GM12864 (cell line): Measurements from ENCODE around the gene NXF2.
"Not testable (repeated sequence)": the region's sequence is repeated elsewhere in the genome, so short reads cannot be mapped to it uniquely, and the experiment has no call there.

Experiments
- DNase-seq: peaks from one replicate; pipeline ENCODE4 v3.0.0-alpha.2; 2011; ENCODE audit warnings: low read depth
- H3K4me3 ChIP-seq: 2 replicates; pipeline ENCODE4 v1.5.1; 2011; ENCODE audit warnings: mild to moderate bottlenecking, low read depth, low read length, control low read depth
- CTCF ChIP-seq: IDR thresholded peaks from 2 replicates; pipeline ENCODE4 v1.5.1; 2011; ENCODE audit warnings: low read depth, mild to moderate bottlenecking, moderate library complexity, low read length, control low read depth, inconsistent platforms; ENCODE audit errors: missing control alignments

Gene NXF2, protein sequence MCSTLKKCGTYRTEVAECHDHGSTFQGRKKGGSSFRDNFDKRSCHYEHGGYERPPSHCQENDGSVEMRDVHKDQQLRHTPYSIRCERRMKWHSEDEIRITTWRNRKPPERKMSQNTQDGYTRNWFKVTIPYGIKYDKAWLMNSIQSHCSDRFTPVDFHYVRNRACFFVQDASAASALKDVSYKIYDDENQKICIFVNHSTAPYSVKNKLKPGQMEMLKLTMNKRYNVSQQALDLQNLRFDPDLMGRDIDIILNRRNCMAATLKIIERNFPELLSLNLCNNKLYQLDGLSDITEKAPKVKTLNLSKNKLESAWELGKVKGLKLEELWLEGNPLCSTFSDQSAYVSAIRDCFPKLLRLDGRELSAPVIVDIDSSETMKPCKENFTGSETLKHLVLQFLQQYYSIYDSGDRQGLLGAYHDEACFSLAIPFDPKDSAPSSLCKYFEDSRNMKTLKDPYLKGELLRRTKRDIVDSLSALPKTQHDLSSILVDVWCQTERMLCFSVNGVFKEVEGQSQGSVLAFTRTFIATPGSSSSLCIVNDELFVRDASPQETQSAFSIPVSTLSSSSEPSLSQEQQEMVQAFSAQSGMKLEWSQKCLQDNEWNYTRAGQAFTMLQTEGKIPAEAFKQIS

GRCh38 chrX:102246893-102247292 lies at the start of gene NXF2:
Gene NXF2, plus strand, starts transcription at chrX:102247167. Its CDS starts 59,912 bp downstream, at chrX:102307079.
- not testable (repeated sequence) for DNase-seq, H3K4me3 ChIP-seq

- not testable (repeated sequence) for DNase-seq, H3K4me3 ChIP-seq
These were observed 39.0 kb upstream of the NXF2 start for GRCh38 chrX:102207940-102208339.

DNA sequence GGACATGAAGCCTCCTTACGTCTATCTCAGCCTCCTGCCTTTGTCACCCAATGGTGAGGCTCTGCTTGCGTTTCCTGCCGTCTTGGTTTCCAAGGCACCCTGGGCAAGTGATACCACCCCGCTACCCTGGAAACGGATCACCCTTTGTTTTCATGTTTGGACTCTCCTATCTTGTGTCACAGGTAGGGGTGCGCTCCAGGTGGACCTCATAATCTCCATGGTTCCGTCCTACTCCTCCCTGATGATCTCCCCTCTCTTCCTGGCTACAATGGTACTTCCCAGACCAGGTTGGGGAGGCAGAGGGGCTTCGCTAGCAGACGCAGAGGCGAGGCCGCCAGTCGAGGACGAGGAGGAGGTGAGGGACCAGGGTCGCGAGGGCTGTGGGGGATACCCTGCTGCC lies 32.0 kb upstream of the NXF2 start, which contains the start of gene TCP11X1:
Gene TCP11X1 (plus strand): TSS at position 316 of the 400 bp plus-strand sequence.
- not testable (repeated sequence) for DNase-seq, H3K4me3 ChIP-seq

- not testable (repeated sequence) for DNase-seq, H3K4me3 ChIP-seq
These were observed 30.5 kb upstream of the NXF2 start for GRCh38 chrX:102216497-102216896.

- H3K4me3 ChIP-seq, DNase-seq: not testable (repeated sequence)
These were observed 11.3 kb upstream of the NXF2 start for GRCh38 chrX:102235678-102236077.

DNA sequence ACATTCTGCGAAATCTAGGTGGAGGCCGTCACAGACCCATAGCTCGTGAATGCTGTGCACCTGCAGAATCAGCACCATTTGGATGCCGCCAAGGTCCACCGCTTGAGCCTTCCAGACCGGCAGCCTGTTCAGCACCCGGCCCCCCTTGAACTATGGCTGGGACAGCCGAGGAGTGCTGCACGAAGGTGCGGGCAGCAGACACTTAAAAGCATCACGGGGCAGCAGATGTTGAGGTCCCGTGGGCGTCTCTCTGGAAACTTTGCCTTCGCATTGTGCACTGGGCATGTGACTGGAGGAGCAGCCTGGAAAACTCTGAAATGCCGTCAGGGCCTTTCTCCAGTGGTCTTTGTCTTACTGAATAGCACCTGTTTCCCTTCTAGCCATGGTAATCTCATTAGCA lies 6.7 kb upstream of the NXF2 start:
- H3K4me3 ChIP-seq, DNase-seq: not testable (repeated sequence)

- DNase-seq, H3K4me3 ChIP-seq: not testable (repeated sequence)
These were observed 25.3 kb downstream of the NXF2 start for GRCh38 chrX:102272231-102272630.

DNA sequence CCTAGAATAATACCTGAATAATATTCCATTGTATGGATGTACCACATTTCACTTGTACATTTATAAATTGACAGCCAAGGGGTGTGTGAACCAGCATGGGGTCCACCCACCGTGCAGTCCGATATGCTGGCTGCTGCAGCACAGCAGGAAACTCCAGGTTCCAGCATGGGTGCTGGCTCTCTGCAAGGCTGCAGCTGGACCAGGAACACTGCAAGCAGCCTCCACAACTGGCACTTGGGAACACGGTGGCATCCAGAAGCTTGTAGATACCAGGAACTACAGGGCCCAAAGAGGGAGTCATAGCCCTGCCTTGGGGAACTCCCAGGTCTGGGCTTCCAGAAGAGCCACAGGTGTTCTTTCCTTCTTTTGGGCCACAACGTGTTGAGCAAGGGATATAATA lies 91.2 kb downstream of the NXF2 start:
- no peak for TF ChIP-seq CTCF
- DNase-seq: no peak
- H3K4me3 ChIP-seq: no peak overlapping the region

DNA sequence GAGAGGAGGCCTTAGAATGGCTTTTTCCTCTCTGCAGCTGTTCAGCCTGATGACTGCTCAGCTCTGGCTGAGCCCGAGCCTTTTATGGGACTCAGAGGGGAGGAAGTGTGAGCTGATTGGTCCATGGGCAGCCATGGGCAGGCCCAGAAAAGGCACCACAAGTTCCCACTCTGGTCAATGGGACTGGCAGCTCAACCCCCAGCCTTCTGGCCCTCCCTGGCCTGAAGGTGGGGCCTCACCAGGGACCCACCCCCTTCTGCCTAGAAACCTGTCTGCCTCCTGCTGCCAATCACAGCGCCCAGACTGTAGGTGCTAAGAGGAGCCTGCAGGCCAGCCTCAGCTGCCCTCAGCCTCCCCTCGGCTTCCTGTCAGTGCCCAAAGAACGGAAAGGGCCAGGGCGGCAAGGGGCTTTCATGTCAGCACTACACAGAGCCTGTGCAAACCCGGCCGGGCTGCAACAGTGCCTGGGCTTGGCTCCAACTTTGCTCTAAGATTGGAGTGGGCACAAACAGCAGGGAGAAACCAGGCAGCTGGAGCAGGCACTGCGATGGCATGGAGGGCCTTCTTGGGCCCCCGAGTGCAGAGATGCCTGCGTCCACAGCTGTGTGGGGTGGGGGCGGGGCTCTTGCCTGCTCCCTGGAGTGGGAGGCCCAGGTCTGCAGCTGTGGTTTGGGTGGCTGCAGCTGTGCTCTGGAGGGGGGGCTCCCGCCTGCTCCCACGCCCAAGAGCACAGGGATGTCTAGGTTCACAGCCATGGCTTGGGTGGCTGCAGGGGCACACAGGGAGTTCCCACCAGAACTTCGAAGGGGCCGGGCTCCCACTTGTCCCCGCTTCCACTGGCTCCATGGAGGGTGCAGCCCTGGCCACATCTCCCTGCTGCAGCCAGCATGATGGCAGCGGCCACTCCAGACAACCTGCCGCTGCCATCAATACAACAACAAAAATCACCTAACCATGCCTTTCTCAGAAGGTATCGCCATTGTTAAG lies 92.6 kb downstream of the NXF2 start:
- no peak overlapping the region for H3K4me3 ChIP-seq
- DNase-seq: no peak
- no peak for TF ChIP-seq CTCF

GRCh38 chrX:102341867-102342266 lies 94.9 kb downstream of the NXF2 start:
- DNase-seq: no peak
- no peak for TF ChIP-seq CTCF
- H3K4me3 ChIP-seq: no peak overlapping the region
